ENCODE measurements around the gene PIK3R2.

PIK3R2 gene

DNA sequence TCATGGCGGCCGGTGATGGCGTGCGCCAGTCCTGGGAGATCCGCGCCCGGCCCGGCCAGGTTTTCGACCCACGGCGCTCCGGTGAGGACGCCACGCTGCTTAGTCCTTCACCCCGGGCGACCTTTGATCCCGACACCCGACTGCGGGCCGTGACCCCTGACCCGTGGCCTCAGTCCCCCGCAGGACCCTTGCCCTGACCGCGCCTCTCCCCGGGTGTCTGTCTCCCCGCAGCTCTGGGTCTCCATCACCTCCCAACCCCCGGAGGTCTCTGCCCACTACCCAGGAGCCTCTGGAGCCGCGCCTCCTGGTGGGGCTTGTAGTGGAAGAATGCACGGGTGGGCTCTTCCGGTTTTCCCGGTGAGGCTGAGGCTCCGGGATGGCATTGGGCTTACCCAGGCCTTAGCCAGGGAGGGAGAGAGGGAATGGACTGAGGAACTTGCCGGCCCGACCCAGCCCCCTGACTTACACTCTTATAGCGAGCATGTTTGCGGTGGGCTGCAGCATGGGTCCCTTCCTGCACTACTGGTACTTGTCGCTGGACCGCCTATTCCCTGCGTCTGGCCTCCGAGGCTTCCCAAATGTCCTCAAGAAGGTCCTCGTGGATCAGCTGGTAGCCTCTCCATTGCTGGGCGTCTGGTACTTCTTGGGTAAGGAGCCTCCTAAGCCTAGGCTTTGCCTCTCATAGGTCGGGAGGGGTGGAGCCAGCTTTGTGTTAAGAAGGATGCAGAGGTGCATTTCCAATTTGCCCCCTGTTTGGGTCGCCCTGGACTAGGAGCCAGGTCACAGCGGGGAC lies 40.6 kb downstream of the PIK3R2 start:
- peak overlapping the region; percentile 49 for H3K9ac ChIP-seq
- no peaks in the 10 kb centered on the region for H3K79me2 ChIP-seq
- no peaks in the 10 kb centered on the region for H3K9me3 ChIP-seq (ENCODE audit: control insufficient read depth, low read length)
- peak overlapping the region; percentile 61 for H3K27ac ChIP-seq
- H3K4me2 ChIP-seq (ENCODE audit: low read length), result peak overlapping the region; percentile 90
- no peaks in the 10 kb centered on the region for H3K36me3 ChIP-seq (ENCODE audit: control insufficient read depth, insufficient read depth, low read length)
- TF ChIP-seq, protein P1, sequence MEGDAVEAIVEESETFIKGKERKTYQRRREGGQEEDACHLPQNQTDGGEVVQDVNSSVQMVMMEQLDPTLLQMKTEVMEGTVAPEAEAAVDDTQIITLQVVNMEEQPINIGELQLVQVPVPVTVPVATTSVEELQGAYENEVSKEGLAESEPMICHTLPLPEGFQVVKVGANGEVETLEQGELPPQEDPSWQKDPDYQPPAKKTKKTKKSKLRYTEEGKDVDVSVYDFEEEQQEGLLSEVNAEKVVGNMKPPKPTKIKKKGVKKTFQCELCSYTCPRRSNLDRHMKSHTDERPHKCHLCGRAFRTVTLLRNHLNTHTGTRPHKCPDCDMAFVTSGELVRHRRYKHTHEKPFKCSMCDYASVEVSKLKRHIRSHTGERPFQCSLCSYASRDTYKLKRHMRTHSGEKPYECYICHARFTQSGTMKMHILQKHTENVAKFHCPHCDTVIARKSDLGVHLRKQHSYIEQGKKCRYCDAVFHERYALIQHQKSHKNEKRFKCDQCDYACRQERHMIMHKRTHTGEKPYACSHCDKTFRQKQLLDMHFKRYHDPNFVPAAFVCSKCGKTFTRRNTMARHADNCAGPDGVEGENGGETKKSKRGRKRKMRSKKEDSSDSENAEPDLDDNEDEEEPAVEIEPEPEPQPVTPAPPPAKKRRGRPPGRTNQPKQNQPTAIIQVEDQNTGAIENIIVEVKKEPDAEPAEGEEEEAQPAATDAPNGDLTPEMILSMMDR (IDR thresholded peaks at IDR 0.05), result no peak
- peak overlapping the region; percentile 91 for H2AFZ ChIP-seq
- peaks cover 5% of the 10 kb centered on the region for H3K4me1 ChIP-seq
- H3K4me3 ChIP-seq (ENCODE audit: low read depth, low read length), result peak overlapping the region; percentile 81
- no peaks in the 10 kb centered on the region for H3K27me3 ChIP-seq (ENCODE audit: control insufficient read depth, insufficient read depth, low read length)

DNA sequence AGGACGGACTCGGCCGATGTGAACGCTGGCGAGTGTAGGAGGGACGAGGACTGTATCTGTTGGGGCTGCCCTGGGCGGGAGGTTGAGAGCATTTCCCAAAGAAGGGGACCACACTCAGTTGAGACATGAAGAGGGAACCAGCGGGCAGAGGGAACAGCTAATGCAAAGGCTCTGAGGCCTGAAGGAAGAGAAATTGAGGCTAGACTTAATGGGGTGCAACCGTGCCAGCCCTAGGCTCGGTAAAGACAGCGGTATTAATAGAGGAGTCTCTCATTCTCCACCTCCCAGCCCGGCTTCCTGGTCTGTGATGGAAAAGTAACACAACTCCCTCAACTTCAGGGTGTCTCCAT lies 41.2 kb downstream of the PIK3R2 start:
- peak overlapping the region; percentile 90 for H3K4me2 ChIP-seq (ENCODE audit: low read length)
- peaks cover 5% of the 10 kb centered on the region for H3K4me1 ChIP-seq
- H3K27ac ChIP-seq, result no peak overlapping the region
- no peaks in the 10 kb centered on the region for H3K27me3 ChIP-seq (ENCODE audit: control insufficient read depth, insufficient read depth, low read length)
- H3K9me3 ChIP-seq (ENCODE audit: control insufficient read depth, low read length), result no peaks in the 10 kb centered on the region
- H3K9ac ChIP-seq, result no peak overlapping the region
- TF ChIP-seq, protein P1 (IDR thresholded peaks at IDR 0.05), result no peak
- no peak overlapping the region for H2AFZ ChIP-seq
- H3K36me3 ChIP-seq (ENCODE audit: control insufficient read depth, insufficient read depth, low read length), result no peaks in the 10 kb centered on the region
- H3K4me3 ChIP-seq (ENCODE audit: low read depth, low read length), result peak overlapping the region; percentile 81
- H3K79me2 ChIP-seq, result no peaks in the 10 kb centered on the region

- no peaks in the 10 kb centered on the region for H3K36me3 ChIP-seq (ENCODE audit: control insufficient read depth, insufficient read depth, low read length)
- no peak overlapping the region for H2AFZ ChIP-seq
- H3K27ac ChIP-seq, result no peak overlapping the region
- H3K79me2 ChIP-seq, result no peaks in the 10 kb centered on the region
- no peaks in the 10 kb centered on the region for H3K27me3 ChIP-seq (ENCODE audit: control insufficient read depth, insufficient read depth, low read length)
- peak overlapping the region; percentile 90 for H3K4me2 ChIP-seq (ENCODE audit: low read length)
- peaks cover 5% of the 10 kb centered on the region for H3K4me1 ChIP-seq
- no peaks in the 10 kb centered on the region for H3K9me3 ChIP-seq (ENCODE audit: control insufficient read depth, low read length)
- TF ChIP-seq, protein P1 (IDR thresholded peaks at IDR 0.05), result no peak
- H3K4me3 ChIP-seq (ENCODE audit: low read depth, low read length), result peak overlapping the region; percentile 81
- H3K9ac ChIP-seq, result no peak overlapping the region
These were observed 41.7 kb downstream of the PIK3R2 start for GRCh38 chr19:18194554-18195238.

GRCh38 chr19:18196511-18196845 lies 43.5 kb downstream of the PIK3R2 start:
- no peaks in the 10 kb centered on the region for H3K36me3 ChIP-seq (ENCODE audit: control insufficient read depth, insufficient read depth, low read length)

More at GRCh38 chr19:18196511-18196845, 43.5 kb downstream of the PIK3R2 start:
- no peak overlapping the region for H2AFZ ChIP-seq
- no peaks in the 10 kb centered on the region for H3K27me3 ChIP-seq (ENCODE audit: control insufficient read depth, insufficient read depth, low read length)
- no peak overlapping the region for H3K4me2 ChIP-seq (ENCODE audit: low read length)
- H3K4me1 ChIP-seq, result peaks cover 5% of the 10 kb centered on the region
- no peaks in the 10 kb centered on the region for H3K79me2 ChIP-seq
- H3K27ac ChIP-seq, result no peak overlapping the region
- no peak overlapping the region for H3K9ac ChIP-seq
- TF ChIP-seq, protein P1 (IDR thresholded peaks at IDR 0.05), result no peak
- no peaks in the 10 kb centered on the region for H3K9me3 ChIP-seq (ENCODE audit: control insufficient read depth, low read length)
- H3K4me3 ChIP-seq (ENCODE audit: low read depth, low read length), result no peak overlapping the region

All from parathyroid adenoma (tissue), 2 donors.